H1 (cell line): Measurements from ENCODE around the gene SMARCAL1. TPM values are rescaled to one million over a fixed set of nuclear protein-coding genes. Genes with fewer than 3 reads are reported as not detected.

ENCODE experiments used
- CTCF ChIA-PET: fragments of 300-600 bp; sonication (Branson Sonifier 250); formaldehyde crosslinking; loops from one replicate; lab custom pipeline; 2021; ENCODE audit not compliant: partially characterized antibody; lab: Charles Lee
- POLR2A ChIA-PET: fragments of 300-600 bp; sonication (Branson Sonifier 250); formaldehyde crosslinking; loops from one replicate; lab custom pipeline; 2021; ENCODE audit warnings: inconsistent platforms; ENCODE audit not compliant: partially characterized antibody; lab: Charles Lee
- DNase-seq, 2 experiments: peaks; one replicate each; pipeline versions ENCODE4 v3.0.0 to v3.0.0-alpha.2; 2010 to 2022; ENCODE audit warnings: low spot score in 2 of 2, low read depth in 1 of 2, mixed read lengths in 1 of 2
- FAIRE-seq: peaks from 2 replicates; lab custom pipeline; 2011; peaks lifted over from hg19 to GRCh38; lab: Jason Lieb, UNC
- H2AFZ ChIP-seq: 2 replicates; pipeline ENCODE4 v1.8.1; 2012; ENCODE audit warnings: low read length, inconsistent platforms
- H2AK5ac ChIP-seq: 2 replicates; pipeline ENCODE4 v1.6.1; 2013; ENCODE audit warnings: low read depth, low read length
- H2BK120ac ChIP-seq: replicated peaks from 2 replicates; pipeline ENCODE3; 2013; ENCODE audit warnings: low read depth, low read length, inconsistent platforms
- H2BK12ac ChIP-seq: 2 replicates; pipeline ENCODE4 v1.6.1; 2013; ENCODE audit warnings: low read depth, low read length
- H2BK15ac ChIP-seq: 2 replicates; pipeline ENCODE4 v1.6.1; 2013; ENCODE audit warnings: low read length
- H2BK20ac ChIP-seq: 2 replicates; pipeline ENCODE4 v1.6.1; 2013; ENCODE audit warnings: low read length
- H2BK5ac ChIP-seq: 2 replicates; pipeline ENCODE4 v1.6.1; 2013; ENCODE audit warnings: low read depth, low read length
- H3K14ac ChIP-seq: 2 replicates; pipeline ENCODE4 v1.6.1; 2013; ENCODE audit warnings: inconsistent platforms; ENCODE audit not compliant: insufficient read length
- H3K18ac ChIP-seq: 2 replicates; pipeline ENCODE4 v1.6.1; 2013; ENCODE audit warnings: low read length; ENCODE audit errors: extremely low read depth
- H3K23ac ChIP-seq: 2 replicates; pipeline ENCODE4 v1.6.1; 2013; ENCODE audit warnings: inconsistent platforms; ENCODE audit not compliant: insufficient read length
- H3K23me2 ChIP-seq: 2 replicates; pipeline ENCODE4 v1.6.1; 2013; ENCODE audit warnings: low read depth, low read length
- H3K27ac ChIP-seq: 2 replicates; pipeline ENCODE4 v1.6.1; 2011; ENCODE audit warnings: low read depth, low read length, inconsistent platforms
- H3K27me3 ChIP-seq, 4 experiments: replicated peaks in 1 of 4; 1 replicate in 1 of 4; 2 replicates in 3 of 4; pipeline versions ENCODE4 v1.6.1 to v1.8.1; 2011 to 2013; ENCODE audit warnings: low read length in 3 of 4, mild to moderate bottlenecking in 3 of 4, inconsistent platforms in 2 of 4, mixed read lengths in 2 of 4, moderate library complexity in 1 of 4; ENCODE audit not compliant: control insufficient read depth in 3 of 4, insufficient read depth in 3 of 4; ENCODE audit errors: extremely low read depth in 1 of 4
- H3K36me3 ChIP-seq, 4 experiments: 2 replicates each; pipeline versions ENCODE4 v1.6.1 to v1.8.1; 2011 to 2013; ENCODE audit warnings: mild to moderate bottlenecking in 4 of 4, low read length in 3 of 4, moderate library complexity in 2 of 4, control low read depth in 1 of 4, inconsistent platforms in 1 of 4; ENCODE audit not compliant: insufficient read depth in 4 of 4, control insufficient read depth in 2 of 4
- H3K4ac ChIP-seq: replicated peaks from 2 replicates; pipeline ENCODE3; 2013; ENCODE audit warnings: low read length, low read depth, mixed read lengths, inconsistent platforms; ENCODE audit not compliant: insufficient read length
- H3K4me1 ChIP-seq, 4 experiments: replicated peaks in 1 of 4; 1 replicate in 1 of 4; 2 replicates in 3 of 4; pipeline versions ENCODE4 v1.6.1 to v1.8.1; 2011 to 2013; ENCODE audit warnings: low read length in 3 of 4, inconsistent platforms in 2 of 4, mixed read lengths in 1 of 4; ENCODE audit not compliant: insufficient read depth in 4 of 4, control insufficient read depth in 3 of 4
- H3K4me2 ChIP-seq, 2 experiments: 2 replicates each; pipeline versions ENCODE4 v1.6.1 to v1.8.1; 2011 to 2013; ENCODE audit warnings: low read depth in 2 of 2, low read length in 2 of 2, control low read depth in 1 of 2, inconsistent platforms in 1 of 2, mild to moderate bottlenecking in 1 of 2; ENCODE audit not compliant: insufficient read depth in 1 of 2
- H3K4me3 ChIP-seq, 4 experiments: fragments of 200-600, 300-600 bp in 1 of 4; sonication (generic), shearing (Covaris generic), sonication (Bioruptor Twin) in 1 of 4; 2 replicates each; pipeline versions ENCODE4 v1.5.1 to v1.8.1; 2011 to 2016; ENCODE audit warnings: low read length in 4 of 4, low read depth in 3 of 4, control low read depth in 2 of 4, inconsistent platforms in 2 of 4, mild to moderate bottlenecking in 2 of 4, mixed read lengths in 1 of 4, moderate library complexity in 1 of 4; ENCODE audit not compliant: insufficient read depth in 2 of 4; ENCODE audit errors: extremely low read depth in 1 of 4
- H3K56ac ChIP-seq: replicated peaks from 2 replicates; pipeline ENCODE3; 2013; ENCODE audit warnings: low read depth, mild to moderate bottlenecking, mixed read lengths, low read length, inconsistent platforms; ENCODE audit not compliant: insufficient read length
- H3K79me1 ChIP-seq: 2 replicates; pipeline ENCODE4 v1.6.1; 2013; ENCODE audit warnings: low read depth, low read length, control low read depth
- H3K79me2 ChIP-seq, 2 experiments: 2 replicates each; pipeline versions ENCODE4 v1.6.1 to v1.8.1; 2012 to 2013; ENCODE audit warnings: low read length in 2 of 2, mild to moderate bottlenecking in 2 of 2, inconsistent platforms in 1 of 2; ENCODE audit not compliant: insufficient read depth in 2 of 2, control insufficient read depth in 1 of 2
- H3K9ac ChIP-seq, 4 experiments: replicated peaks in 1 of 4; 1 replicate in 1 of 4; 2 replicates in 3 of 4; pipeline versions ENCODE4 v1.6.1 to v1.8.1; 2011 to 2013; ENCODE audit warnings: low read depth in 3 of 4, low read length in 3 of 4, control low read depth in 2 of 4, mild to moderate bottlenecking in 2 of 4, moderate library complexity in 2 of 4, inconsistent platforms in 1 of 4; ENCODE audit errors: extremely low read depth in 1 of 4
- H3K9me3 ChIP-seq, 2 experiments: 2 replicates each; pipeline versions ENCODE4 v1.6.1 to v1.8.1; 2012 to 2013; ENCODE audit warnings: mild to moderate bottlenecking in 2 of 2, moderate library complexity in 2 of 2, control low read depth in 1 of 2, inconsistent platforms in 1 of 2, low read depth in 1 of 2, low read length in 1 of 2, mixed read lengths in 1 of 2; ENCODE audit not compliant: insufficient read depth in 2 of 2
- H4K20me1 ChIP-seq, 2 experiments: replicated peaks in 1 of 2; 2 replicates each; pipeline versions ENCODE3 to v1.8.1; 2011 to 2013; ENCODE audit warnings: inconsistent platforms in 2 of 2, low read length in 2 of 2, mild to moderate bottlenecking in 1 of 2; ENCODE audit not compliant: insufficient read depth in 2 of 2, control insufficient read depth in 1 of 2
- H4K5ac ChIP-seq: 2 replicates; pipeline ENCODE4 v1.6.1; 2013; ENCODE audit warnings: low read length, low read depth, mixed read lengths, inconsistent platforms; ENCODE audit not compliant: insufficient read length
- H4K8ac ChIP-seq: 2 replicates; pipeline ENCODE4 v1.8.0; 2013; ENCODE audit warnings: mild to moderate bottlenecking, moderate library complexity, low read length, inconsistent platforms; ENCODE audit not compliant: insufficient read depth; ENCODE audit errors: extremely low read depth
- H4K91ac ChIP-seq: replicated peaks from 2 replicates; pipeline ENCODE3; 2013; ENCODE audit warnings: low read length, mixed read lengths, inconsistent platforms; ENCODE audit not compliant: insufficient read length
- ASH2L ChIP-seq: fragments of 200-600, 300-600 bp; sonication (generic); IDR thresholded peaks from one replicate; pipeline ENCODE4 v1.7.1; 2017; ENCODE audit warnings: low read length
- CREB1 ChIP-seq: IDR thresholded peaks from 2 replicates; pipeline ENCODE4 v1.6.1; 2012; ENCODE audit warnings: inconsistent platforms
- JUN ChIP-seq: IDR thresholded peaks from 2 replicates; pipeline ENCODE4 v1.6.1; 2011; ENCODE audit warnings: low read depth, mild to moderate bottlenecking, improper control_type of control experiment, low read length
- RAD21 ChIP-seq, 2 experiments: IDR thresholded peaks in 1 of 2; conservative IDR thresholded peaks in 1 of 2; 2 replicates each; pipeline ENCODE4 v1.6.1; 2011; ENCODE audit warnings: low read depth in 2 of 2, low read length in 2 of 2, improper control_type of control experiment in 1 of 2, inconsistent platforms in 1 of 2, mild to moderate bottlenecking in 1 of 2, moderate library complexity in 1 of 2
- RXRA ChIP-seq: IDR thresholded peaks from 2 replicates; pipeline ENCODE4 v1.6.1; 2011; ENCODE audit warnings: low read depth, mild to moderate bottlenecking, low read length, moderate library complexity; ENCODE audit not compliant: insufficient read depth
- SIN3A ChIP-seq, 2 experiments: IDR thresholded peaks in 1 of 2; conservative IDR thresholded peaks in 1 of 2; 2 replicates each; pipeline ENCODE4 v1.6.1; 2011 to 2012; ENCODE audit warnings: low read length in 2 of 2, improper control_type of control experiment in 1 of 2, low read depth in 1 of 2, mild to moderate bottlenecking in 1 of 2
- SIRT6 ChIP-seq: IDR thresholded peaks from one replicate; pipeline ENCODE4 v1.7.1; 2012; ENCODE audit warnings: low read length, inconsistent platforms
- SRF ChIP-seq: IDR thresholded peaks from 2 replicates; pipeline ENCODE4 v1.6.1; 2011; ENCODE audit warnings: mild to moderate bottlenecking, low read depth, low read length, moderate library complexity
- SUZ12 ChIP-seq: fragments of 200-600 bp; sonication (generic); IDR thresholded peaks from 2 replicates; pipeline ENCODE4 v1.6.1; 2012; ENCODE audit warnings: mild to moderate bottlenecking, inconsistent platforms, low read length, moderate library complexity, mixed read lengths
- ZNF274 ChIP-seq: IDR thresholded peaks from 2 replicates; pipeline ENCODE4 v1.7.0; 2012; ENCODE audit warnings: low read length, borderline replicate concordance; ENCODE audit errors: extremely low read depth
- WGBS, 2 experiments: shearing (Covaris generic) in 1 of 2; methylation state at CpG; one replicate each; pipeline versions ENCODE4 v1.1.6 to v1.1.7; 2013 to 2015; ENCODE audit warnings: low lambda C conversion rate in 2 of 2, mixed read lengths in 2 of 2, inconsistent platforms in 1 of 2, low coverage in 1 of 2, missing lambda C conversion rate in 1 of 2; ENCODE audit not compliant: insufficient replicate concordance in 2 of 2, insufficient coverage in 1 of 2, insufficient read length in 1 of 2; ENCODE audit errors: extremely low coverage in 1 of 2, missing lambda C conversion rate in 1 of 2; 5-methylcytosine and 5-hydroxymethylcytosine counted together
- polyA plus RNA-seq, 7 experiments: library from polyadenylated mRNA; depleted of rRNA in 3 of 7; stranded (reverse) in 5 of 7; unstranded in 2 of 7; fragments of >200 nt in 5 of 7; fragments of 200-250 nt in 2 of 7; gene quantifications; 1 replicate in 5 of 7; 2 replicates in 1 of 7; 4 replicates in 1 of 7; pipeline versions ENCODE4 v1.2.1 to v1.2.3, GENCODE V29; 2011 to 2013; ENCODE audit warnings: missing spikeins in 2 of 7, mixed read lengths in 2 of 7
- total RNA-seq: library from RNA; stranded (reverse); fragmentation: NEBNext Ultra II Directional; extraction: Animal tissue kit (Norgen Biotek cat#: 25700); gene quantifications from 2 replicates; pipeline ENCODE4 v1.2.1, GENCODE V29; 2021
- TF ChIP-seq, protein P1 (sequence below): IDR thresholded peaks from 2 replicates; pipeline ENCODE4 v1.6.1; 2011; ENCODE audit warnings: low read length, improper control_type of control experiment

The SMARCAL1 gene
- total and polyA plus RNA-seq, 2 of the 8 experiments (the other 6 are each of a cell fraction or from before 2014, with no cell fraction given) = 17.6 to 17.9 TPM

- Histone ChIP-seq H2AFZ (no peak overlapping the region), H2AK5ac (no peak overlapping the region), H3K79me2 (no peaks in the 10 kb centered on the region), H4K8ac (no peak overlapping the region), H3K4me3 (no peak overlapping the region), H3K4me1 (no peaks in the 10 kb centered on the region), H2BK20ac (no peak overlapping the region), H4K91ac (no peak overlapping the region), H3K27me3 (no peaks in the 10 kb centered on the region), H3K9ac (no peak overlapping the region), H3K36me3 (peaks cover 0 to 37% (median 6%) of the 10 kb centered on the region in 4 experiments; a peak in 4 of 8 replicates), H3K9me3 (no peaks in the 10 kb centered on the region), H3K14ac (no peak overlapping the region), H4K20me1 (no peaks in the 10 kb centered on the region), H2BK120ac (no peak overlapping the region), H2BK12ac (no peak overlapping the region), H3K56ac (no peak overlapping the region), H3K23ac (no peak overlapping the region), H3K27ac (no peak overlapping the region), H3K23me2 (no peaks in the 10 kb centered on the region), H3K4ac (no peak overlapping the region), H4K5ac (no peak overlapping the region), H2BK5ac (no peak overlapping the region), H2BK15ac (no peak overlapping the region), H3K79me1 (no peaks in the 10 kb centered on the region; the same call in 1 of the 2 replicates), H3K4me2 (no peak overlapping the region), H3K18ac (no peak overlapping the region)
- ChIA-PET POLR2A (interaction anchor here (0.6 kb wide), 1 partner anchor 151 kb away, joined by 3 read pairs; no protein-coding TSS in a partner anchor), CTCF (interaction anchor here (1.0 to 1.9 kb wide), 3 partner anchors 12 to 31 kb away, joined by 3 to 7 read pairs (median 3); no protein-coding TSS in a partner anchor)
- FAIRE-seq (no peak), DNase-seq (no peak)
- 88% methylated on average over 9 of the region's 9 CpGs; no CpG with 5 or more reads in 1 of the 2 experiments for WGBS, 2 experiments
- no peak for TF ChIP-seq SUZ12
- no peak for TF ChIP-seq RXRA
- no peak for TF ChIP-seq ASH2L
- TF ChIP-seq CREB1 = no peak
- TF ChIP-seq, protein P1, sequence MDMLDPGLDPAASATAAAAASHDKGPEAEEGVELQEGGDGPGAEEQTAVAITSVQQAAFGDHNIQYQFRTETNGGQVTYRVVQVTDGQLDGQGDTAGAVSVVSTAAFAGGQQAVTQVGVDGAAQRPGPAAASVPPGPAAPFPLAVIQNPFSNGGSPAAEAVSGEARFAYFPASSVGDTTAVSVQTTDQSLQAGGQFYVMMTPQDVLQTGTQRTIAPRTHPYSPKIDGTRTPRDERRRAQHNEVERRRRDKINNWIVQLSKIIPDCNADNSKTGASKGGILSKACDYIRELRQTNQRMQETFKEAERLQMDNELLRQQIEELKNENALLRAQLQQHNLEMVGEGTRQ = no peak
- no peak for TF ChIP-seq RAD21 (IDR thresholded peaks at IDR 0.05 in 1 of 2, conservative IDR thresholded peaks at IDR 0.05 in 1 of 2; ENCODE audit: low read depth in 2 of 2, low read length in 2 of 2)
- no peak for TF ChIP-seq ZNF274
- no peak for TF ChIP-seq SIN3A (conservative IDR thresholded peaks at IDR 0.05 in 1 of 2, IDR thresholded peaks at IDR 0.05 in 1 of 2; ENCODE audit: low read depth in 1 of 2, low read length in 2 of 2)
- TF ChIP-seq SIRT6 = no peak
- no peak for TF ChIP-seq JUN
- no peak for TF ChIP-seq SRF
These were observed 8.2 kb downstream of the SMARCAL1 start for GRCh38 chr2:216420367-216421101.
